Thyroid gland (tissue), 4 donors: ENCODE results near the gene FAM240A.

ENCODE experiments used
- CTCF ChIP-seq, 6 experiments: fragments of 200-600 bp in 3 of 6; fragments of 450-650 bp in 3 of 6; sonication (generic) in 3 of 6; IDR thresholded peaks; one replicate each; pipeline ENCODE4 v1.5.1; 2016 to 2019; ENCODE audit warnings: antibody characterized with exemption in 6 of 6, mild to moderate bottlenecking in 2 of 6, inconsistent platforms in 1 of 6, moderate library complexity in 1 of 6
- POLR2A ChIP-seq, 2 donors: fragments of 450-650 bp; IDR thresholded peaks; one replicate each; pipeline ENCODE4 v1.6.1; 2017; ENCODE audit warnings: antibody characterized with exemption in 2 of 2, mild to moderate bottlenecking in 2 of 2, moderate library complexity in 1 of 2

GRCh38 chr3:46624533-46624932, 12.2 kb downstream of the FAM240A start:
- TF ChIP-seq CTCF (IDR thresholded peaks at IDR 0.05): no peak
- no peak for TF ChIP-seq POLR2A (IDR thresholded peaks at IDR 0.05)
